ENCODE measurements around the gene CDT1. TPM values are rescaled to one million over a fixed set of nuclear protein-coding genes. Genes with fewer than 3 reads are reported as not detected.

The CDT1 gene
- total RNA-seq, 3 donors from 2014 or later, result 1.3 to 3.3 (median 3.2) TPM

DNA sequence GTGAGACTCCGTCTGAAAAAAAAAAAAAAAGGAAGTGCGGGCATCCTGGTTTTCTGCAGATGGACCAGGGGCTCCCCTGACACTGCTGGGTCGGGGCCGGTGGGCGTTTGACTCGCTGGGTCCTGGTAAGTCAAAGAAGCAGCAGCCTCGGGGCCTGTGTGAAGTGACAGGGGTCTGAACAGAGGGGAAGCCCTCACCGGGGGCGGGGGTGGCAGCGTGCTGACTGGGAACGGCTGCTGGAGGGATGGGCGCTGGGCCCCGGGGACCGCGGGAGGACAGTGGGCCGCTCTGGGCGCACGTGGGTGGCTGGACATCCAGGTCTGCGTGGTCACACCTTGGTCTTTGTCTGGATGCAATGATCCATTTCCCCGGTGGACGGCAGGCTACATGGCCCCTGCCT lies 45.0 kb downstream of the CDT1 start:
- Histone ChIP-seq H3K4me3 (no peak overlapping the region), H3K27me3 (no peaks in the 10 kb centered on the region), H3K36me3 (no peaks in the 10 kb centered on the region), H3K9me3 (no peaks in the 10 kb centered on the region), H3K27ac (no peak overlapping the region), H3K4me1 (no peaks in the 10 kb centered on the region)
- no peak for DNase-seq (ENCODE audit: low spot score in 2 of 2)
- TF ChIP-seq, protein P1, sequence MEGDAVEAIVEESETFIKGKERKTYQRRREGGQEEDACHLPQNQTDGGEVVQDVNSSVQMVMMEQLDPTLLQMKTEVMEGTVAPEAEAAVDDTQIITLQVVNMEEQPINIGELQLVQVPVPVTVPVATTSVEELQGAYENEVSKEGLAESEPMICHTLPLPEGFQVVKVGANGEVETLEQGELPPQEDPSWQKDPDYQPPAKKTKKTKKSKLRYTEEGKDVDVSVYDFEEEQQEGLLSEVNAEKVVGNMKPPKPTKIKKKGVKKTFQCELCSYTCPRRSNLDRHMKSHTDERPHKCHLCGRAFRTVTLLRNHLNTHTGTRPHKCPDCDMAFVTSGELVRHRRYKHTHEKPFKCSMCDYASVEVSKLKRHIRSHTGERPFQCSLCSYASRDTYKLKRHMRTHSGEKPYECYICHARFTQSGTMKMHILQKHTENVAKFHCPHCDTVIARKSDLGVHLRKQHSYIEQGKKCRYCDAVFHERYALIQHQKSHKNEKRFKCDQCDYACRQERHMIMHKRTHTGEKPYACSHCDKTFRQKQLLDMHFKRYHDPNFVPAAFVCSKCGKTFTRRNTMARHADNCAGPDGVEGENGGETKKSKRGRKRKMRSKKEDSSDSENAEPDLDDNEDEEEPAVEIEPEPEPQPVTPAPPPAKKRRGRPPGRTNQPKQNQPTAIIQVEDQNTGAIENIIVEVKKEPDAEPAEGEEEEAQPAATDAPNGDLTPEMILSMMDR (IDR thresholded peaks at IDR 0.05), result no peak
- no peak for TF ChIP-seq POLR2A (IDR thresholded peaks at IDR 0.05)
- TF ChIP-seq POLR2AphosphoS5 (IDR thresholded peaks at IDR 0.05), result no peak
- intact Hi-C loops (cut with DNase I; ENCODE audit: low total_unique reads), result no loop called here

DNA sequence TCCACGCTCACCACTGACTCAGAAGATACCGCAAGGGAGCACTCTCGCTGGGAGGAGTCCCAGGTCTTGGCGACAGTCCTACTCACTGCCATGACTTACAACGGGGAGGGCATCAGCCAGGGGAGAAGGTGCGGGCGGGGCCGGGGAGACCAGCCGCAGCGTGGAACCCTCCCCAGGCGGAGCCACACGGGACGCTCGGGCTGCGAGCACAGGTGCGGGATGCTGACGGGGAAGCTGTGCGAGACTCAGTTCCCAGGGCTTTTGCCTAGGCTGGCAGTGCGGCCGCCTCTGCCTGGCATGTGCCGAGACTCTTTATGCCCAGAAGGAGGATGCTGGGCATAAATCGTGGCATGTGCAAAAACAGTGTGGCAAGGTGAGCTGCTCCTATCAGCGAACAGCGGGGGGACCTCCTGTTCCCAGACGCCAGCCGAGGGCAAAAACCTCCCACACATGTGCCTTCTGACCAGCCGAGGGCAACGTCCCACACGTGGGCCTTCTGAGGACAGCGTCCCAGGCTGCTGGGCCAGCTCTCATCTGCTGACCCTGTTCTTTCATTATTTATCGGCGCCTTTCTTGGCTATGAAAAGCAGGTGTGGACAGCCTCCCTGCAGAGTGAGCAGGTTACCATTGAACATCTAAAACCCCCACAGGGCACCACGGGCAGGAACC lies 47.1 kb downstream of the CDT1 start:
- Histone ChIP-seq H3K9me3 (no peaks in the 10 kb centered on the region), H3K27ac (no peak overlapping the region), H3K4me3 (no peak overlapping the region), H3K36me3 (no peaks in the 10 kb centered on the region), H3K4me1 (no peaks in the 10 kb centered on the region), H3K27me3 (no peaks in the 10 kb centered on the region)
- intact Hi-C loops (cut with DNase I; ENCODE audit: low total_unique reads), result no loop called here
- no peak for DNase-seq (ENCODE audit: low spot score in 2 of 2)
- TF ChIP-seq POLR2A (IDR thresholded peaks at IDR 0.05) (no peak), POLR2AphosphoS5 (IDR thresholded peaks at IDR 0.05) (no peak)
- TF ChIP-seq, protein P1 (IDR thresholded peaks at IDR 0.05), result no peak

DNA sequence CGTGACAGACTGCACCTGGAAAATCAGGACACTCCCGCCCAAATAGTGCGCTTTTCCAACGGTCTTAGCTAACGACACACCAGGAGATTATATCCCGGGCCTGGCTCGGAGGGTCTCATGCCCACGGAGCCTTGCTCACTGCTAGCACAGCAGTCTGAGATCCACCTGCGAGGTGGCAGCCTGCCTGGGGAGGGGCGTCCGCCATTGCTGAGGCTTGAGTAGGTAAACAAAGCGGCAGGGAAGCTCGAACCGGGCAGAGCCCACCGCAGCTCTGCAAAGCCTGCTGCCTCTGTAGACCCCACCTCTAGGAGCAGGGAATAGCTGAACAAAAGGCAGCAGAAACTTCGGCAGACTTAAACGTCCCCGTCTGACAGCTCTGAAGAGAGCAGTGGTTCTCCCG lies 48.0 kb downstream of the CDT1 start:
- Histone ChIP-seq H3K4me1 (no peaks in the 10 kb centered on the region), H3K36me3 (no peaks in the 10 kb centered on the region), H3K4me3 (no peak overlapping the region), H3K27me3 (no peaks in the 10 kb centered on the region), H3K9me3 (no peaks in the 10 kb centered on the region), H3K27ac (no peak overlapping the region)
- intact Hi-C loops (cut with DNase I; ENCODE audit: low total_unique reads), result no loop called here
- no peak for TF ChIP-seq POLR2A (IDR thresholded peaks at IDR 0.05)
- TF ChIP-seq, protein P1 (IDR thresholded peaks at IDR 0.05), result no peak
- TF ChIP-seq POLR2AphosphoS5 (IDR thresholded peaks at IDR 0.05), result no peak
- DNase-seq (ENCODE audit: low spot score in 2 of 2), result no peak

DNA sequence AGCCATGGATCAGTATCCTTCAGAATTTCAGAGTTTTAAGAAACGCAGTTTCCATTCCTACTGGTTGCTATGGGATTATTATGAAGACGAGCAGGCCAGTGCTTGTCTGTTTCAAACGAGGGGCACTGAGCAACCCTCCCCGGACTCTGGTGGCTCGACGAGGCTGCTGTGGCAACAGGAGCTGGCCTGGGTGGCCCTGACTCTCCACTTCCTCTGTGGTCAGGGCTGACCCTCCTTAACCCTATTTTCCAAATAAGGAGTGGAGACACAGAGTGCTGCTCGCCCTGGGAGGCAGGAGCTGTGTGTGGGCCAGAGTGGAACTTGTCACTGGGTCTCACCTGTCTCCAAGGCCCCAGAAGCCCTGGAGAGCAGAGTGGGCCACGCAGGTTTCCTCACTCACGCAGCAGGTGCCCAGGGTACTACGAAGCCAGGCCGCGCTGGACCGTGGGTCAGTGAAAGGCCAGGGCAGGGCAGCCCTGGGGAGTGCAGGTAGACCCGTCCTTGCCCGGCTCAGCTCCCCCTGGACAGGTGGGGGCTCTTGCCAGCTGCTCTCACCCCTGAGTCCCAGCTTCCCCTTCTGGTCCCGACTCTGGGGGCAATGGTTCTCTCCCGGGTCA lies 49.8 kb downstream of the CDT1 start:
- Histone ChIP-seq H3K27ac (no peak overlapping the region), H3K27me3 (no peaks in the 10 kb centered on the region), H3K9me3 (no peaks in the 10 kb centered on the region), H3K4me1 (peaks cover 0 to 7% of the 10 kb centered on the region in 2 donors), H3K4me3 (no peak overlapping the region), H3K36me3 (no peaks in the 10 kb centered on the region)
- TF ChIP-seq POLR2AphosphoS5 (IDR thresholded peaks at IDR 0.05) (no peak), POLR2A (IDR thresholded peaks at IDR 0.05) (no peak)
- TF ChIP-seq, protein P1 (IDR thresholded peaks at IDR 0.05), result no peak
- intact Hi-C loops (cut with DNase I; ENCODE audit: low total_unique reads), result no loop called here
- no peak for DNase-seq (ENCODE audit: low spot score in 2 of 2)

DNA sequence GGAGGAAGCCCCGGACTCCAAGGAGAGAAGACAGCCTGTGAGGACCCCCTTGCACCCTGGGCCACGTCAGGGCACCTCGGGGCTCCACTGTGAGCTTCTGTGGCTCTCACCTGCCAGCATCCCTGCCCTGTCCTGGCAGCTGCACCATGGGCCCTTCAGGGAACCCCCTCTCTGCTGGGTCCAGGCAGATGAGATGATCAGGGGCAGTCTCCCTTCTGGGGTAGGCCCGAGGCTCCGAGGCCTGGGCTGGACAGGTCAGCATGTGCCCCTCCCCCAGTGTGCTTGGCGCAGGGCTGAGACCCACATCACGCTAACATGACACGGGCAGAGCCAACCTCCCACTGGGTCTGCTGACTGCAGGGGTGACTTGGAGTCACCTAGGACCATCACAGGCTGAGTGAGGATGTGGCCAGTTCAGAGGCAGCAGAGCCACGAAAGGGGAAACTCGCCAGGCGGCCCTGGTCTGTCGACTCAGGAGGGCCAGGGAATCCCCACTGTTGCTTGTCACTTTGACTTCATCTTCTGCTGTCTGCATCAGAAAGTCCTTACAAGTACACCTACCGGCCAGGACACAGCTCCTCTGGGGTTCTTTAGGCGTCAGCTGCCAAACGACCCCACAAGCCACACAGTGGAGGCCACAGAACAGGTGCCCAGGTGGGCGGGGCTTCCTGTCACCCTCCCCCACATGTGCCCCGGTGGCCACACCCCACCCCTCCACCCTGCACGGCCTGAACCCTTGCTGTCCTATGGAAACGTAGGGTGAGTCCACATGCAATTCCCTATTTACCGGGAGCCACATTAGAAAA lies 50.9 kb downstream of the CDT1 start:
- intact Hi-C loops (cut with DNase I; ENCODE audit: low total_unique reads), result no loop called here
- H3K36me3 ChIP-seq, result no peaks in the 10 kb centered on the region
- no peaks in the 10 kb centered on the region for H3K27me3 ChIP-seq
- DNase-seq (ENCODE audit: low spot score in 2 of 2), result no peak
- no peak overlapping the region for H3K4me3 ChIP-seq
- H3K9me3 ChIP-seq, result no peaks in the 10 kb centered on the region
- no peak overlapping the region for H3K27ac ChIP-seq
- H3K4me1 ChIP-seq, result peaks cover 0 to 7% of the 10 kb centered on the region in 2 donors
- TF ChIP-seq POLR2A (IDR thresholded peaks at IDR 0.05) (no peak), POLR2AphosphoS5 (IDR thresholded peaks at IDR 0.05) (no peak)
- TF ChIP-seq, protein P1 (IDR thresholded peaks at IDR 0.05), result no peak
